HG03354 (cell line): ENCODE results near the gene FKBP11.
"Not testable (repeated sequence)": the region's sequence is repeated elsewhere in the genome, so short reads cannot be mapped to it uniquely, and the experiment has no call there.

Experiments
- ATAC-seq: cut with Tn5 transposase; IDR thresholded peaks from one replicate; pipeline ENCODE4 v1.9.1; 2021; ENCODE audit warnings: mild to moderate bottlenecking; ENCODE audit not compliant: unreplicated experiment, poor library complexity, severe bottlenecking

Gene FKBP11

GRCh38 chr12:48917857-48918537 is 7.3 kb downstream of the FKBP11 start:
- no peak for ATAC-seq

- no peak for ATAC-seq
Observed at GRCh38 chr12:48910196-48910595, 15.1 kb downstream of the FKBP11 start.

- not testable (repeated sequence) for ATAC-seq
Observed at GRCh38 chr12:48909698-48910097, 15.6 kb downstream of the FKBP11 start.

GRCh38 chr12:48907245-48907644 is 18.0 kb downstream of the FKBP11 start:
- no peak for ATAC-seq

GRCh38 chr12:48903982-48904411 is 21.3 kb downstream of the FKBP11 start:
- ATAC-seq: peak; percentile 89

GRCh38 chr12:48903363-48903981 is 21.8 kb downstream of the FKBP11 start:
- no peak for ATAC-seq

- ATAC-seq: no peak
Observed at GRCh38 chr12:48901278-48901677, 24.0 kb downstream of the FKBP11 start.

GRCh38 chr12:48899651-48900050 is 25.6 kb downstream of the FKBP11 start:
- no peak for ATAC-seq

GRCh38 chr12:48894271-48894670 is 31.0 kb downstream of the FKBP11 start:
- ATAC-seq: no peak

- ATAC-seq: no peak
Observed at GRCh38 chr12:48890657-48891418, 34.5 kb downstream of the FKBP11 start.

- ATAC-seq: no peak
Observed at GRCh38 chr12:48889679-48890078, 35.6 kb downstream of the FKBP11 start.

GRCh38 chr12:48883305-48884161 is 41.8 kb downstream of the FKBP11 start:
- ATAC-seq: no peak

GRCh38 chr12:48882972-48883304 is 42.4 kb downstream of the FKBP11 start:
- ATAC-seq: no peak

GRCh38 chr12:48882315-48882687 is 43.0 kb downstream of the FKBP11 start:
- ATAC-seq: no peak

- no peak for ATAC-seq
Observed at GRCh38 chr12:48881686-48882314, 43.5 kb downstream of the FKBP11 start.

- ATAC-seq: no peak
Observed at GRCh38 chr12:48880647-48881046, 44.6 kb downstream of the FKBP11 start.

- no peak for ATAC-seq
Observed at GRCh38 chr12:48878548-48878947, 46.7 kb downstream of the FKBP11 start.

GRCh38 chr12:48875944-48876515 is 49.3 kb downstream of the FKBP11 start:
- no peak for ATAC-seq

- not testable (repeated sequence) for ATAC-seq
Observed at GRCh38 chr12:48873534-48873933, 51.8 kb downstream of the FKBP11 start.
